SHP77 treated with DMSO at 0.1 percent for 48 hours (cell line): ENCODE measurements around the gene GAS2L1.

Experiments
- DNase-seq: peaks from one replicate; lab custom pipeline; 2025; lab: John Stamatoyannopoulos, UW

The GAS2L1 gene

GRCh38 chr22:29309332-29310064 lies 3.0 kb downstream of the GAS2L1 start:
- no peak for DNase-seq

GRCh38 chr22:29310065-29310862 lies 3.8 kb downstream of the GAS2L1 start:
- DNase-seq, result no peak

GRCh38 chr22:29310863-29311339 lies 4.5 kb downstream of the GAS2L1 start:
- no peak for DNase-seq

- DNase-seq, result no peak
Observed at GRCh38 chr22:29311464-29312217, 5.2 kb downstream of the GAS2L1 start.

- no peak for DNase-seq
Observed at GRCh38 chr22:29312218-29313125, 6.0 kb downstream of the GAS2L1 start.

- DNase-seq, result no peak
Observed at GRCh38 chr22:29313126-29313575, 6.7 kb downstream of the GAS2L1 start.

GRCh38 chr22:29313576-29314466 lies 7.4 kb downstream of the GAS2L1 start:
- no peak for DNase-seq

GRCh38 chr22:29314537-29315285 lies 8.3 kb downstream of the GAS2L1 start:
- DNase-seq, result no peak

GRCh38 chr22:29315286-29316140 lies 9.1 kb downstream of the GAS2L1 start, which contains the start of gene RASL10A:
TSS of gene RASL10A (minus strand) at chr22:29315697. CDS start at chr22:29315246, 451 bp downstream.
- no peak for DNase-seq

GRCh38 chr22:29316141-29316828 lies 9.8 kb downstream of the GAS2L1 start:
- no peak for DNase-seq

GRCh38 chr22:29317827-29318454 lies 11.5 kb downstream of the GAS2L1 start:
- DNase-seq, result no peak

- DNase-seq, result no peak
Observed at GRCh38 chr22:29319072-29319471, 12.6 kb downstream of the GAS2L1 start.

- no peak for DNase-seq
Observed at GRCh38 chr22:29320546-29320945, 14.1 kb downstream of the GAS2L1 start.

- DNase-seq, result no peak
Observed at GRCh38 chr22:29323641-29324040, 17.2 kb downstream of the GAS2L1 start.

GRCh38 chr22:29325356-29325755 lies 18.9 kb downstream of the GAS2L1 start:
- DNase-seq, result no peak

GRCh38 chr22:29325785-29326315 lies 19.4 kb downstream of the GAS2L1 start:
- no peak for DNase-seq

- no peak for DNase-seq
Observed at GRCh38 chr22:29326481-29326880, 20.0 kb downstream of the GAS2L1 start.
